RWPE1 (cell line): ENCODE data around the gene IDUA.

Source experiments
- CTCF ChIA-PET: fragments of 350-600 bp; sonication (Branson Sonifier 250); formaldehyde crosslinking; extraction: SDS; loops from one replicate; lab custom pipeline; 2021; lab: Yijun Ruan, JAX
- POLR2A ChIA-PET: fragments of 400-600 bp; formaldehyde crosslinking; extraction: SDS; loops from one replicate; lab custom pipeline; 2020; ENCODE audit warnings: antibody characterized with exemption; ENCODE audit not compliant: low non-redundant PET; lab: Yijun Ruan, JAX
- DNase-seq: peaks from one replicate; pipeline ENCODE4 v3.0.0; 2012; ENCODE audit warnings: low spot score
- H3K27ac ChIP-seq: fragments of 450-650 bp; 2 replicates; pipeline ENCODE4 v1.5.1; 2017
- CTCF ChIP-seq: fragments of 450-650 bp; conservative IDR thresholded peaks from 2 replicates; pipeline ENCODE4 v1.5.1; 2017; ENCODE audit warnings: low read depth, mild to moderate bottlenecking

The IDUA gene

GRCh38 chr4:951594-952468 is 35.0 kb upstream of the IDUA start:
- no peak overlapping the region for H3K27ac ChIP-seq
- CTCF ChIA-PET = interaction anchor here (0.6 kb wide), 1 partner anchor 46 kb away, joined by 3 read pairs; no protein-coding TSS in a partner anchor
- no peak for TF ChIP-seq CTCF
- DNase-seq = no peak
- POLR2A ChIA-PET = no interaction called here

GRCh38 chr4:952881-953573 is 33.8 kb upstream of the IDUA start:
- TF ChIP-seq CTCF = no peak
- CTCF ChIA-PET = no interaction called here
- DNase-seq = no peak
- H3K27ac ChIP-seq = no peak overlapping the region
- POLR2A ChIA-PET = no interaction called here

- no peak for DNase-seq
- TF ChIP-seq CTCF = no peak
- ChIA-PET POLR2A (no interaction called here), CTCF (no interaction called here)
- H3K27ac ChIP-seq = no peak overlapping the region
Measured at GRCh38 chr4:953574-953915, 33.3 kb upstream of the IDUA start.

GRCh38 chr4:954211-955020 is 32.4 kb upstream of the IDUA start:
- DNase-seq = no peak
- CTCF ChIA-PET = no interaction called here
- TF ChIP-seq CTCF = no peak
- H3K27ac ChIP-seq = no peak overlapping the region
- POLR2A ChIA-PET = no interaction called here

- H3K27ac ChIP-seq = no peak overlapping the region
- ChIA-PET CTCF (no interaction called here), POLR2A (no interaction called here)
- DNase-seq = no peak
- TF ChIP-seq CTCF = no peak
Measured at GRCh38 chr4:955161-955921, 31.5 kb upstream of the IDUA start.

GRCh38 chr4:955931-956381 is 30.9 kb upstream of the IDUA start:
- POLR2A ChIA-PET = no interaction called here
- TF ChIP-seq CTCF = no peak
- CTCF ChIA-PET = no interaction called here
- DNase-seq = no peak
- H3K27ac ChIP-seq = no peak overlapping the region
